GM23248 (cell line): ENCODE results near the gene CAMKMT.

Source experiments
- EZH2 ChIP-seq: fragments of 200-600 bp; sonication (generic); IDR thresholded peaks from 2 replicates; pipeline ENCODE4 v1.6.1; 2018; ENCODE audit warnings: antibody characterized with exemption, mild to moderate bottlenecking; ENCODE audit not compliant: insufficient read depth, poor library complexity, severe bottlenecking
- EZH2phosphoT487 ChIP-seq: fragments of 200-600 bp; sonication (generic); IDR thresholded peaks from 2 replicates; pipeline ENCODE4 v1.6.1; 2018; ENCODE audit warnings: antibody characterized with exemption, moderate library complexity, mild to moderate bottlenecking, low read depth; ENCODE audit not compliant: insufficient read depth

DNA sequence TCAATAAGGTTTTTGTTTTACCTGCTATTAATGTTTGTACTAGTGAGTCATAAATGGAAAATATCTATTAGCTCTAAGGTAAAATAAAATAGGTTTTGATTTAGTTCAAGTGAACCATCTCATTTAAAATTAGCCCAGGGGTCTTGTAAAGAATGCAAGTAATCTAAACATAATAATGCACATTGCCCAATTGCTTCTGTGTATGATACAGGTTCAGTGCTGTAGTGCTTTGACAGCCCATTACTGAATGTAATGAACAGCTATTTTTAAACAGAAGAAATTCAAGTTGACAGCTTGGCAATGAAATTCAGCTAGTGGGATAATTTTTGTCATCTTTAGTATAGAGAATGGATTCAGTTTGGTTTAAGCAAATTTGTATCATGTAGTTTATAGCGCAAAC is 91.5 kb downstream of the CAMKMT start:
- no peak for TF ChIP-seq EZH2phosphoT487
- no peak for TF ChIP-seq EZH2
